ENCODE data around the gene PLPP1. TPM values are rescaled to one million over a fixed set of nuclear protein-coding genes. Genes with fewer than 3 reads are reported as not detected.

PLPP1 gene
- total and polyA plus RNA-seq, 2 of the 8 experiments (the other 6 are each of a cell fraction or from before 2014, with no cell fraction given), result 43.7 to 91.3 TPM

DNA sequence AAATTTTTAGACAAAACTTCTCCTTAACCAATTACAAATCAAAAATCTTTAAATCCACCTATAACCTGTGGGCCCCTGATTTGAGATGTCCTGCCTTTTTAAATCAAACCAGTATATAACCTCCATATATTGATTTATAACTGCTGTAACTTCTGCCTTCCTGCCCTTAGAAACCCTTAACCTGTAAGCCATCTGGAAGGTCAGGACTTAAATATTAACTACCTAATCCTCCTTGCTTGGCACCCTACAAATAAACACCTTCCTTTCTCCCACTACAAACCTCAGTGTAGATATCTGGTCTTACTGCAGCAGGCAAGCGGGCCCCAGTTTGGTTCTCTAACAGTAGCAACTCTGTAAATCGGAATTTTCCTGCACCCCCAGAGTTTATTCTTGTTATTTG lies 143.1 kb downstream of the PLPP1 start:
- Histone ChIP-seq H4K91ac (replicated peaks; ENCODE audit: insufficient read length, low read length) (no peak overlapping the region), H3K27me3 (replicated peaks in 1 of 4; ENCODE audit: control insufficient read depth in 3 of 4, extremely low read depth in 1 of 4, insufficient read depth in 3 of 4, low read length in 3 of 4) (no peaks in the 10 kb centered on the region), H3K23me2 (ENCODE audit: low read depth, low read length) (no peaks in the 10 kb centered on the region), H4K8ac (ENCODE audit: extremely low read depth, insufficient read depth, low read length) (no peak overlapping the region), H4K5ac (ENCODE audit: insufficient read length, low read depth, low read length) (no peak overlapping the region), H3K4me2 (ENCODE audit: insufficient read depth in 1 of 2, low read depth in 2 of 2, low read length in 2 of 2) (no peak overlapping the region), H3K14ac (ENCODE audit: insufficient read length) (no peak overlapping the region), H3K4me1 (replicated peaks in 1 of 4; ENCODE audit: control insufficient read depth in 3 of 4, insufficient read depth in 4 of 4, low read length in 3 of 4) (peaks cover 0 to 3% (median 0%) of the 10 kb centered on the region in 4 experiments; a peak in 1 of 7 replicates), H3K23ac (ENCODE audit: insufficient read length) (no peak overlapping the region), H2BK12ac (ENCODE audit: low read depth, low read length) (no peak overlapping the region), H3K79me2 (ENCODE audit: control insufficient read depth in 1 of 2, insufficient read depth in 2 of 2, low read length in 2 of 2) (0 out of 4 replicates have a peak, but pooled peaks cover 0 to under 1% of the 10 kb centered on the region in 2 experiments), H3K79me1 (ENCODE audit: low read depth, low read length) (no peaks in the 10 kb centered on the region), H2AK5ac (ENCODE audit: low read depth, low read length) (no peak overlapping the region), H2BK5ac (ENCODE audit: low read depth, low read length) (no peak overlapping the region), H3K18ac (ENCODE audit: extremely low read depth, low read length) (no peak overlapping the region), H3K9me3 (ENCODE audit: insufficient read depth in 2 of 2, low read depth in 1 of 2, low read length in 1 of 2) (peaks cover 11 to 13% of the 10 kb centered on the region in 2 experiments), H4K20me1 (replicated peaks in 1 of 2; ENCODE audit: control insufficient read depth in 1 of 2, insufficient read depth in 2 of 2, low read length in 2 of 2) (no peaks in the 10 kb centered on the region), H3K4ac (replicated peaks; ENCODE audit: insufficient read length, low read depth, low read length) (no peak overlapping the region), H2AFZ (ENCODE audit: low read length) (no peak overlapping the region), H3K56ac (replicated peaks; ENCODE audit: insufficient read length, low read depth, low read length) (no peak overlapping the region), H2BK20ac (ENCODE audit: low read length) (no peak overlapping the region), H2BK120ac (replicated peaks; ENCODE audit: low read depth, low read length) (no peak overlapping the region), H3K9ac (replicated peaks in 1 of 4; ENCODE audit: extremely low read depth in 1 of 4, low read depth in 3 of 4, low read length in 3 of 4) (no peak overlapping the region), H3K4me3 (ENCODE audit: extremely low read depth in 1 of 4, insufficient read depth in 2 of 4, low read depth in 3 of 4, low read length in 4 of 4) (no peak overlapping the region), H3K27ac (ENCODE audit: low read depth, low read length) (no peak overlapping the region), H2BK15ac (ENCODE audit: low read length) (no peak overlapping the region), H3K36me3 (ENCODE audit: control insufficient read depth in 2 of 4, insufficient read depth in 4 of 4, low read length in 3 of 4) (peaks cover 4 to 47% (median 25%) of the 10 kb centered on the region in 4 experiments; a peak in 7 of 8 replicates)
- POLR2A ChIA-PET (ENCODE audit: partially characterized antibody), result no interaction called here
- WGBS, 2 experiments (ENCODE audit: extremely low coverage in 1 of 2, insufficient coverage in 1 of 2, insufficient read length in 1 of 2, insufficient replicate concordance in 2 of 2, low coverage in 1 of 2, low lambda C conversion rate in 2 of 2, missing lambda C conversion rate in 1 of 2), result 92% methylated on average over 2 of the region's 2 CpGs; no CpG with 5 or more reads in 1 of the 2 experiments
- DNase-seq (ENCODE audit: low read depth in 1 of 2, low spot score in 2 of 2) (no peak), FAIRE-seq (no peak)
- CTCF ChIA-PET (ENCODE audit: partially characterized antibody), result no interaction called here
- TF ChIP-seq TBP (IDR thresholded peaks at IDR 0.05; ENCODE audit: low read depth, low read length), result no peak
- TF ChIP-seq TCF12 (IDR thresholded peaks at IDR 0.05; ENCODE audit: low read depth, low read length), result no peak

Measured in H1 (cell line).